ENCODE results near the gene FOXP1. TPM values are rescaled to one million over a fixed set of nuclear protein-coding genes. Genes with fewer than 3 reads are reported as not detected.

The FOXP1 gene
- total and polyA plus RNA-seq, 2 of the 13 experiments (the other 11 are each of a cell fraction or from before 2014, with no cell fraction given): 40.4 to 59.0 TPM

- Histone ChIP-seq H3K27me3 (ENCODE audit: control insufficient read depth in 1 of 2, insufficient read depth in 2 of 2, low read length in 2 of 2) (no peaks in the 10 kb centered on the region), H3K4me1 (ENCODE audit: insufficient read depth, low read length) (peaks cover 87% of the 10 kb centered on the region), H3K4me3 (replicated peaks in 1 of 3; ENCODE audit: insufficient read depth in 1 of 3, low read depth in 2 of 3, low read length in 3 of 3) (no peak overlapping the region; a peak in 1 of 6 replicates), H3K9me3 (ENCODE audit: low read length) (no peaks in the 10 kb centered on the region), H4K20me1 (ENCODE audit: insufficient read depth, low read length) (no peaks in the 10 kb centered on the region), H3K4me2 (ENCODE audit: low read depth, low read length) (peak overlapping the region; percentile 79), H3K36me3 (replicated peaks in 1 of 2; ENCODE audit: control insufficient read depth in 1 of 2, insufficient read depth in 2 of 2, low read length in 2 of 2) (0 out of 5 replicates have a peak, but pooled peaks cover 0 to 2% of the 10 kb centered on the region in 2 experiments), H3K9ac (ENCODE audit: insufficient read depth, low read depth, low read length) (peak overlapping the region; percentile 84; the same call in 1 of the 2 replicates), H2AFZ (ENCODE audit: low read length) (no peak overlapping the region), H3K79me2 (ENCODE audit: insufficient read depth, low read length) (peaks cover 41% of the 10 kb centered on the region), H3K27ac (ENCODE audit: extremely low read length, insufficient read depth, low read length) (peak overlapping the region; percentile 99)
- FAIRE-seq: no peak
- 93% methylated on average over 10 of the region's 10 CpGs for WGBS (ENCODE audit: low lambda C conversion rate)
- BruUV-seq (replicated peaks): no TSS peak
- in situ Hi-C loops (cut with HindIII; ENCODE audit: extremely low pct_ligation_motif_present, low pct_unique_long_range_greater_than_20kb) (loop anchor here (5.0 kb wide), 1 partner anchor 54 kb away; no protein-coding TSS in a partner anchor), intact Hi-C loops (cut with micrococcal nuclease; ENCODE audit: unreplicated experiment) (loop anchor here (5.0 kb wide), 1 partner anchor 39 kb away; no protein-coding TSS in a partner anchor)
- ATAC-seq: no peak
- DNase-seq (ENCODE audit: low spot score): no peak
- CTCF ChIA-PET (ENCODE audit: low intra/inter-chr PET ratio, low total read pairs): no interaction called here
- POLR2A ChIA-PET: interaction anchor here (0.6 to 5.3 kb wide), 6 partner anchors 32 to 373 kb away, joined by 3 to 85 read pairs (median 18); no protein-coding TSS in a partner anchor
- TF ChIP-seq ZNF790 (CRISPR knock-in tag; IDR thresholded peaks at IDR 0.05; ENCODE audit: borderline replicate concordance) (no peak), CREM (IDR thresholded peaks at IDR 0.05) (no peak), CREM (CRISPR knock-in tag; IDR thresholded peaks at IDR 0.05) (no peak), PLSCR1 (CRISPR knock-in tag; IDR thresholded peaks at IDR 0.05; ENCODE audit: borderline replicate concordance) (no peak), MTERF4 (CRISPR knock-in tag; IDR thresholded peaks at IDR 0.05) (no peak), PRMT3 (CRISPR knock-in tag; IDR thresholded peaks at IDR 0.05; ENCODE audit: borderline replicate concordance, low read depth) (no peak), ZKSCAN8 (CRISPR knock-in tag; IDR thresholded peaks at IDR 0.05; ENCODE audit: borderline replicate concordance) (no peak), ETV5 (CRISPR knock-in tag; IDR thresholded peaks at IDR 0.05; ENCODE audit: borderline replicate concordance) (no peak), SALL1 (CRISPR knock-in tag; IDR thresholded peaks at IDR 0.05) (no peak), ZNF282 (IDR thresholded peaks at IDR 0.05; ENCODE audit: partially characterized antibody) (no peak), RORA (CRISPR knock-in tag; IDR thresholded peaks at IDR 0.05) (no peak), EZH2 (conservative IDR thresholded peaks at IDR 0.05; ENCODE audit: low read depth, low read length) (no peak), ZNF747 (CRISPR knock-in tag; IDR thresholded peaks at IDR 0.05; ENCODE audit: borderline replicate concordance) (no peak), ASH2L (IDR thresholded peaks at IDR 0.05; ENCODE audit: insufficient read length, low read depth, low read length) (no peak), HHEX (CRISPR knock-in tag; IDR thresholded peaks at IDR 0.05) (no peak), CENPX (CRISPR knock-in tag; IDR thresholded peaks at IDR 0.05) (no peak)
- TF ChIP-seq, protein P1, sequence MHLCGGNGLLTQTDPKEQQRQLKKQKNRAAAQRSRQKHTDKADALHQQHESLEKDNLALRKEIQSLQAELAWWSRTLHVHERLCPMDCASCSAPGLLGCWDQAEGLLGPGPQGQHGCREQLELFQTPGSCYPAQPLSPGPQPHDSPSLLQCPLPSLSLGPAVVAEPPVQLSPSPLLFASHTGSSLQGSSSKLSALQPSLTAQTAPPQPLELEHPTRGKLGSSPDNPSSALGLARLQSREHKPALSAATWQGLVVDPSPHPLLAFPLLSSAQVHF (CRISPR knock-in tag; IDR thresholded peaks at IDR 0.05): no peak
- TF ChIP-seq, protein P2, sequence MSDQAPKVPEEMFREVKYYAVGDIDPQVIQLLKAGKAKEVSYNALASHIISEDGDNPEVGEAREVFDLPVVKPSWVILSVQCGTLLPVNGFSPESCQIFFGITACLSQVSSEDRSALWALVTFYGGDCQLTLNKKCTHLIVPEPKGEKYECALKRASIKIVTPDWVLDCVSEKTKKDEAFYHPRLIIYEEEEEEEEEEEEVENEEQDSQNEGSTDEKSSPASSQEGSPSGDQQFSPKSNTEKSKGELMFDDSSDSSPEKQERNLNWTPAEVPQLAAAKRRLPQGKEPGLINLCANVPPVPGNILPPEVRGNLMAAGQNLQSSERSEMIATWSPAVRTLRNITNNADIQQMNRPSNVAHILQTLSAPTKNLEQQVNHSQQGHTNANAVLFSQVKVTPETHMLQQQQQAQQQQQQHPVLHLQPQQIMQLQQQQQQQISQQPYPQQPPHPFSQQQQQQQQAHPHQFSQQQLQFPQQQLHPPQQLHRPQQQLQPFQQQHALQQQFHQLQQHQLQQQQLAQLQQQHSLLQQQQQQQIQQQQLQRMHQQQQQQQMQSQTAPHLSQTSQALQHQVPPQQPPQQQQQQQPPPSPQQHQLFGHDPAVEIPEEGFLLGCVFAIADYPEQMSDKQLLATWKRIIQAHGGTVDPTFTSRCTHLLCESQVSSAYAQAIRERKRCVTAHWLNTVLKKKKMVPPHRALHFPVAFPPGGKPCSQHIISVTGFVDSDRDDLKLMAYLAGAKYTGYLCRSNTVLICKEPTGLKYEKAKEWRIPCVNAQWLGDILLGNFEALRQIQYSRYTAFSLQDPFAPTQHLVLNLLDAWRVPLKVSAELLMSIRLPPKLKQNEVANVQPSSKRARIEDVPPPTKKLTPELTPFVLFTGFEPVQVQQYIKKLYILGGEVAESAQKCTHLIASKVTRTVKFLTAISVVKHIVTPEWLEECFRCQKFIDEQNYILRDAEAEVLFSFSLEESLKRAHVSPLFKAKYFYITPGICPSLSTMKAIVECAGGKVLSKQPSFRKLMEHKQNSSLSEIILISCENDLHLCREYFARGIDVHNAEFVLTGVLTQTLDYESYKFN (CRISPR knock-in tag; conservative IDR thresholded peaks at IDR 0.05): no peak
These were observed 377.0 kb downstream of the FOXP1 start for GRCh38 chr3:71206305-71207165.
